Measurements from ENCODE around the gene MCMBP.

GRCh38 chr10:119786117-119786769 is 86.4 kb downstream of the MCMBP start:
- TF ChIP-seq CTCF (IDR thresholded peaks at IDR 0.05; ENCODE audit: borderline replicate concordance, extremely low read depth, low read length, poor library complexity, severe bottlenecking) = no peak
- TF ChIP-seq EZH2 (IDR thresholded peaks at IDR 0.05; ENCODE audit: borderline replicate concordance, low read depth, low read length, severe bottlenecking) = no peak
